Trophoblast cell (in vitro differentiated cells and primary cell): ENCODE measurements around the gene TC2N.
"Not testable (repeated sequence)": the region's sequence is repeated elsewhere in the genome, so short reads cannot be mapped to it uniquely, and the experiment has no call there.

Experiments used
- DNase-seq, 2 donors: peaks; one replicate each; pipeline ENCODE4 v3.0.0-alpha.2; 2016
- H2AFZ ChIP-seq: 2 replicates; pipeline ENCODE4 v1.6.1; 2013; ENCODE audit warnings: low read length, moderate library complexity, mild to moderate bottlenecking; ENCODE audit not compliant: insufficient read depth, poor library complexity
- H2AK5ac ChIP-seq: 2 replicates; pipeline ENCODE4 v1.6.1; 2013; ENCODE audit warnings: mild to moderate bottlenecking, low read length
- H2BK120ac ChIP-seq: 2 replicates; pipeline ENCODE4 v1.6.1; 2013; ENCODE audit warnings: low read length, mild to moderate bottlenecking, moderate library complexity; ENCODE audit not compliant: insufficient read depth, poor library complexity
- H2BK12ac ChIP-seq: 2 replicates; pipeline ENCODE4 v1.6.1; 2013; ENCODE audit warnings: mild to moderate bottlenecking, low read length, moderate library complexity
- H2BK5ac ChIP-seq: 2 replicates; pipeline ENCODE4 v1.6.1; 2013; ENCODE audit warnings: low read length, low read depth, moderate library complexity, mild to moderate bottlenecking; ENCODE audit not compliant: poor library complexity
- H3K14ac ChIP-seq: 2 replicates; pipeline ENCODE4 v1.6.1; 2013; ENCODE audit warnings: mild to moderate bottlenecking, low read length
- H3K18ac ChIP-seq: 2 replicates; pipeline ENCODE4 v1.6.1; 2013; ENCODE audit warnings: mild to moderate bottlenecking, low read length
- H3K23ac ChIP-seq: 2 replicates; pipeline ENCODE4 v1.6.1; 2013; ENCODE audit warnings: low read length
- H3K27ac ChIP-seq: 2 replicates; pipeline ENCODE4 v1.5.1; 2013; ENCODE audit warnings: low read depth, mild to moderate bottlenecking, inconsistent platforms, low read length, moderate library complexity
- H3K27me3 ChIP-seq: 2 replicates; pipeline ENCODE4 v1.6.1; 2013; ENCODE audit warnings: inconsistent platforms, mild to moderate bottlenecking, low read length, moderate library complexity; ENCODE audit not compliant: insufficient read depth
- H3K36me3 ChIP-seq, 2 experiments: 1 replicate in 1 of 2; 2 replicates in 1 of 2; pipeline ENCODE4 v1.6.1; 2013; ENCODE audit warnings: low read length in 2 of 2, mild to moderate bottlenecking in 2 of 2, moderate library complexity in 1 of 2; ENCODE audit not compliant: insufficient read depth in 2 of 2, control insufficient read depth in 1 of 2
- H3K4ac ChIP-seq: 2 replicates; pipeline ENCODE4 v1.6.1; 2013; ENCODE audit warnings: low read depth, mild to moderate bottlenecking, low read length, moderate library complexity
- H3K4me1 ChIP-seq, 2 experiments: 1 replicate in 1 of 2; 2 replicates in 1 of 2; pipeline ENCODE4 v1.6.1; 2013; ENCODE audit warnings: low read length in 2 of 2, mild to moderate bottlenecking in 2 of 2, moderate library complexity in 1 of 2; ENCODE audit not compliant: insufficient read depth in 2 of 2, control insufficient read depth in 1 of 2
- H3K4me2 ChIP-seq: 2 replicates; pipeline ENCODE4 v1.6.1; 2013; ENCODE audit warnings: inconsistent platforms, mild to moderate bottlenecking, low read length, moderate library complexity
- H3K4me3 ChIP-seq: 2 replicates; pipeline ENCODE4 v1.5.1; 2013; ENCODE audit warnings: mild to moderate bottlenecking, low read depth, low read length, inconsistent platforms
- H3K79me1 ChIP-seq: one replicate; pipeline ENCODE4 v1.6.1; 2013; ENCODE audit warnings: low read length
- H3K79me2 ChIP-seq: 2 replicates; pipeline ENCODE4 v1.6.1; 2013; ENCODE audit warnings: low read length, mild to moderate bottlenecking; ENCODE audit not compliant: control insufficient read depth, insufficient read depth, poor library complexity
- H3K9ac ChIP-seq: 2 replicates; pipeline ENCODE4 v1.6.1; 2013; ENCODE audit warnings: mild to moderate bottlenecking, low read length
- H3K9me3 ChIP-seq: 2 replicates; pipeline ENCODE4 v1.6.1; 2013; ENCODE audit warnings: low read depth, mild to moderate bottlenecking, control low read depth, inconsistent platforms, low read length; ENCODE audit not compliant: insufficient read depth
- H4K12ac ChIP-seq: 2 replicates; pipeline ENCODE4 v1.6.1; 2013; ENCODE audit warnings: low read depth, mild to moderate bottlenecking, low read length, moderate library complexity
- H4K8ac ChIP-seq: 2 replicates; pipeline ENCODE4 v1.6.1; 2013; ENCODE audit warnings: low read depth, mild to moderate bottlenecking, low read length, moderate library complexity
- H4K91ac ChIP-seq: one replicate; pipeline ENCODE4 v1.6.1; 2013; ENCODE audit warnings: low read depth, mild to moderate bottlenecking, low read length, moderate library complexity
- WGBS: extraction: QIAGEN DNeasy Blood & Tissue Kit; methylation state at CpG from one replicate; pipeline ENCODE4 v1.1.7; 2013; ENCODE audit warnings: missing lambda C conversion rate; ENCODE audit not compliant: insufficient read length, insufficient coverage; ENCODE audit errors: extremely low coverage; 5-methylcytosine and 5-hydroxymethylcytosine counted together

Gene TC2N

DNA sequence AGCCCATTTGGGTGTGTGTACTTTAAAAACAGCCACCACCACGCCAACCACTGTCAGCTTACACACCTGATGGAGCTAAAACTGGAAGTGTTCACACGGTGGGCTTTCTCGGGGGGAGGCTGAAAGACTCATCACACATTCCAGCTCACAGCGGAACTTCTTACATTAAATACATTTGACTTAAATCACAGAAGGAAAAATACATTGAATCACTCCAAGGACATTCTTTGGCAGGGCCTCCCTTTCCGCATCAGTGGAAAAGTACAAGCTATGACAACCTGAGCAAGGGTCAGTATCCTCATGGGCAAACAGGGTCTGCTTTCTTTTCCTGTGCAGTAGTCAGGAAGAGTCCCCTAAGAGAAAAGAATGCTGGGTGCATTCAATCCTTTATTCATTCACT lies 31.0 kb upstream of the TC2N start:
- H3K27ac ChIP-seq: no peak overlapping the region
- H3K79me2 ChIP-seq: no peaks in the 10 kb centered on the region
- no peak overlapping the region for H3K4ac ChIP-seq
- H3K23ac ChIP-seq: no peak overlapping the region
- no peak overlapping the region for H4K91ac ChIP-seq
- no peak overlapping the region for H2AFZ ChIP-seq
- H3K14ac ChIP-seq: no peak overlapping the region
- H4K12ac ChIP-seq: no peak overlapping the region
- no peaks in the 10 kb centered on the region for H3K9me3 ChIP-seq
- no CpG with 5 or more reads among the region's 5 CpGs for WGBS
- H2BK5ac ChIP-seq: no peak overlapping the region
- DNase-seq: no peak
- no peak overlapping the region for H3K18ac ChIP-seq
- no peak overlapping the region for H4K8ac ChIP-seq
- H2BK120ac ChIP-seq: no peak overlapping the region
- no peak overlapping the region for H3K4me3 ChIP-seq
- no peak overlapping the region for H3K9ac ChIP-seq
- no peak overlapping the region for H3K4me2 ChIP-seq
- H3K36me3 ChIP-seq: no peaks in the 10 kb centered on the region
- no peaks in the 10 kb centered on the region for H3K79me1 ChIP-seq
- no peak overlapping the region for H2AK5ac ChIP-seq
- no peaks in the 10 kb centered on the region for H3K27me3 ChIP-seq
- no peak overlapping the region for H2BK12ac ChIP-seq
- no peaks in the 10 kb centered on the region for H3K4me1 ChIP-seq

DNA sequence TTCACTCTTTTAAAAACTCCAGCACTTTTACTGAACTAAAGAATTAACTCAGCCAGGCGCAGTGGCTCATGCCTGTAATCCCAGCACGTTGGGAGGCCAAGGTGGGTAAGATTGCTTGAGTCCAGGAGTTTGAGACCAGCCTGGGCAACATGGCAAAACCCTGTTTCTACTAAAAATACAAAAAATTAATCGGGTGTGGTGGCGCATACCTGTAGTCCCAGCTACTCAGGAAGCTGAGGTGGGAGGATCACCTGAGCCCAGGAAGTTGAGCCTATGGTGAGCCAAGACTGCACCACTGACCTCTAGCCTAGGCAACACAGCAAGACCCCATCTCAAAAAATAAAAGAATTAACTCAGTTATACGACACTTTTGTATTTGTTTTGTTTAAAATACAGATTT lies 30.4 kb upstream of the TC2N start:
- no CpG with 5 or more reads among the region's 5 CpGs for WGBS
- not testable (repeated sequence) for H3K4ac ChIP-seq, H2BK5ac ChIP-seq, H4K12ac ChIP-seq, H3K79me2 ChIP-seq, H2BK12ac ChIP-seq, H3K79me1 ChIP-seq, H3K18ac ChIP-seq, H3K4me1 ChIP-seq, H3K23ac ChIP-seq, H3K27me3 ChIP-seq, H3K4me2 ChIP-seq, H2AK5ac ChIP-seq, H4K91ac ChIP-seq, H3K27ac ChIP-seq, H3K4me3 ChIP-seq, H2AFZ ChIP-seq, H2BK120ac ChIP-seq, H3K9ac ChIP-seq, H3K14ac ChIP-seq, H3K9me3 ChIP-seq, DNase-seq, H3K36me3 ChIP-seq, H4K8ac ChIP-seq

DNA sequence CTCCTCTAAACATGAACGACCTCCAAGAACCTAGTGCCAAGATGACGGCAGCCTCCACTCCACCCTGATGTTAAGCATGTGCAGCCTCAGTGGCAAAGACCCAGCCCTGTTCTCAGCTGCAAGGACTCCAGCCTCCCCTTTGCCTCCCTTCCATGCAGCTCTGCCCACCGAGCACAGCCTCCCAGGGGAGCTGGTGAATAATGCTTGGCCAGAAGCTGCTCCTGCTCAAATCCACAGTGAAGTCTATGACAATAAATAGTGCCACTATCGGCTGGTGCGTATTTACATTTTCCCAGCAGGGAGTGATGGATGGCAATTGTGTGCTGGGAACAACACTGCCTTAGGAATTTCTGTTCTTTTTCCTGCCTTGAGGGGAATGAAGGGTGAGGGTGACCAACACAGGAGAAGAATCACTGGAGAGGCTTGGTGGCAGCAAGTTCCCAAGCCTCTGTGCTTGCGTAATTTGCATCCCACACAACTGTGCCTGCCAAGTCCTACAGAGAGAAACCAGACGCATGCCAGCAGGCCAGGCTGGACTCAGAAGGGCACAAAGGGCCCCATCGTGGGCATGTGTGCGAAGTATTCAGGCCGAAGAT lies 29.9 kb upstream of the TC2N start:
- Histone ChIP-seq H3K79me2 (no peaks in the 10 kb centered on the region), H2BK120ac (no peak overlapping the region), H3K36me3 (no peaks in the 10 kb centered on the region), H2AFZ (no peak overlapping the region), H3K4me3 (no peak overlapping the region), H2BK12ac (no peak overlapping the region), H3K14ac (no peak overlapping the region), H2BK5ac (no peak overlapping the region), H3K79me1 (no peaks in the 10 kb centered on the region), H3K18ac (no peak overlapping the region), H4K91ac (no peak overlapping the region), H3K27ac (no peak overlapping the region), H4K8ac (no peak overlapping the region), H3K23ac (no peak overlapping the region), H3K9ac (peak overlapping the region; percentile 37), H3K4me1 (no peaks in the 10 kb centered on the region), H3K4ac (no peak overlapping the region), H3K27me3 (no peaks in the 10 kb centered on the region), H3K4me2 (no peak overlapping the region), H2AK5ac (no peak overlapping the region), H3K9me3 (no peaks in the 10 kb centered on the region), H4K12ac (no peak overlapping the region)
- no CpG with 5 or more reads among the region's 10 CpGs for WGBS
- DNase-seq: no peak

DNA sequence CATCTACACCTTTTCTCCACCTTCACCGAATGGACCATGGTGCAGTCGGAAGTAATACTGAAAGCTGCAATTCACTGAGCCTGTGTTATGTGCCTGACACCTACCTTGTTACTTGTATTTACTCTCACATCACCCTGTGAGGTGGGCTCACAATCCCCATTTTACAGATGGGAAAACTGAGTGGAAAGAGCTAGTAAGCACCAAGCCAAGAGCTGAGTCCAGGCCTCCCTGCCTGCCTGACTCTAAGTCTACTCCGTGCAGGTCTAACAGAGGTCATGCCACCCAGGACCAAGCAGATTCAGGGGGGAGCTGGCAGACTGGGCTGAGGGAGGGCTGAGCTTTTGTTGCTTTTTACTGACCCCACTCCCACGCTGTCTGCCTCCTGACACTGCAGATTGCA lies 29.1 kb upstream of the TC2N start:
- Histone ChIP-seq H4K91ac (no peak overlapping the region), H4K8ac (no peak overlapping the region), H3K18ac (no peak overlapping the region), H3K79me1 (no peaks in the 10 kb centered on the region), H3K9me3 (no peaks in the 10 kb centered on the region), H2AFZ (no peak overlapping the region), H3K23ac (no peak overlapping the region), H3K4me1 (no peaks in the 10 kb centered on the region), H3K4me3 (no peak overlapping the region), H2BK5ac (no peak overlapping the region), H4K12ac (no peak overlapping the region), H2AK5ac (no peak overlapping the region), H3K4ac (no peak overlapping the region), H3K27me3 (no peaks in the 10 kb centered on the region), H3K4me2 (no peak overlapping the region), H3K27ac (no peak overlapping the region), H2BK120ac (no peak overlapping the region), H2BK12ac (no peak overlapping the region), H3K79me2 (no peaks in the 10 kb centered on the region), H3K9ac (no peak overlapping the region), H3K14ac (no peak overlapping the region), H3K36me3 (no peaks in the 10 kb centered on the region)
- no CpG with 5 or more reads among the region's 4 CpGs for WGBS
- no peak for DNase-seq
